HG02981 (cell line): Measurements from ENCODE around the gene SHISA8.
A peak's percentile ranks its signal among the peaks of the same experiment; 100 is the strongest.
"Not testable (repeated sequence)": the region's sequence is repeated elsewhere in the genome, so short reads cannot be mapped to it uniquely, and the experiment has no call there.

ENCODE experiments used
- ATAC-seq: cut with Tn5 transposase; IDR thresholded peaks from one replicate; pipeline ENCODE4 v1.9.1; 2021; ENCODE audit warnings: mild to moderate bottlenecking, moderate library complexity; ENCODE audit not compliant: unreplicated experiment

Gene SHISA8

GRCh38 chr22:41915035-41915785, at the start of gene SHISA8:
SHISA8 (minus strand) TSS chr22:41915074; CDS start chr22:41914667, 407 bp downstream.
- no peak for ATAC-seq

DNA sequence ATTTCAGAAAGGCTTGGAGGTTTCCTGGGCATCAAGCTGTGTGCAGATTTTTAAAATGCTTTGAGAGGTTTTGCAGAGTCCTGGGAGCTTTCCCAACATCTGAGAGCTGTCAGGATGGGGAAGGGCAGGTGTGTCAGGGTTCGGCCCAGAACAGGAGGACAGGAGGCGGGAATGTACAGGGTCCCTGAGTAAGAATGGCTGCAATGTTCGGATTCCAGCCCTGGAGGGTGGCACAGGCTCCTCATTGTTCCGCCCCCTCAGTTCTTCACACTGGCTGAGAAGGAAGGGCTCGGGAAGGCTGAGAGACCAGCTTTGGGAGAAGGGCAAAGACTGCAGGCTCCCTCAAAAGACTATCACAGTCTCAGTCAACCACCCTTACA, 49.2 kb upstream of the SHISA8 start:
- no peak for ATAC-seq

- ATAC-seq, result no peak
These were observed 48.7 kb upstream of the SHISA8 start for GRCh38 chr22:41963453-41964111.

DNA sequence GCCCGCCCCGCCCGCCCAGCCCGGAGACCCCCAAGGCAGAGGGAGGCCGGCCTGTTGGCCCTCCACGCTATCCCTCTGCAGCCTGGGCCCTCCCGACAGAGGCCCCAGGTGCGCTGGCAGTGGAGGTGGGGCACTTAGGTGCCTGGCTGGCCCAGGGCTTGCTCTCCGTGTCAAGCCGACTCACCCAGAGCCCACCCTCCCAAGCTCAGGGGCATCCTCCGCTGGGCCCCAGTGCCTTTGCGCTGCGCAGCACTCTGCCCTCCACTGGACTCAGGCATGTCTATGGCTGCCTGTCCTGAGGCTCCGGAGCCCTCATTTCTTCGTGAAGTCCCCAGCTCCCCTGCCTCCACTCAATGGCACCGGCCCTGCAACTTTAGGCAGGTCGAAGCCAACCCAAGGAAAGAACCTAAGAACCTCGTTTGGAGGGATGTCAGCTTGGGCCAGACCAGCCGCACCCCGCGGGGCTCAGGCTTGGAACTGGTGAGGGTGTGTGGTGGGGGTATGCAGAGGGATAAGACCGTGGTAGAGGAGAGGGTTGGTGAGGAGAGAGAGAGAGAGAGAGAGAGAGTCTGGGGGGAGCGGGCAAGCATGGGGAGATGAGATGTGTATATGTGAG, 43.2 kb upstream of the SHISA8 start:
- peak; percentile 15 for ATAC-seq

DNA sequence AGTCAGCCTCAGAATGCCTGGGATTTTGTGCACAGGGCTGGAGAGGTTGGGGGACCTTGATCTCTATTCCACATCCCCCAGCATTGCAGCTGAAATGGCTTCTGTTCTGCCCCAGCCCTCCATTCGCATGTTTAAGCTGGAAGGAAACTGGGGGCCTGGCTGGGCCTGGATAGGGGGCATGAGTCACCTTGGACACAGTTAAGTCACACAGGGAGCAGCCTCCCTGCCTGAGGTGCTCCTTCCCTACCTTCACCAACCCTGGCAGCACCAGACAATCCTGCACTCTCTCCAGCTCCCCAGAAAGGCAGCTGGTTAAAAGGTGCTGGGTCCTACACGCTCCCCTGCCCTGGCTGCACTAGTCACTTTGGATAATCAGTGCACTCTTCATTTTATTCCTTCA, 37.8 kb upstream of the SHISA8 start:
- no peak for ATAC-seq

DNA sequence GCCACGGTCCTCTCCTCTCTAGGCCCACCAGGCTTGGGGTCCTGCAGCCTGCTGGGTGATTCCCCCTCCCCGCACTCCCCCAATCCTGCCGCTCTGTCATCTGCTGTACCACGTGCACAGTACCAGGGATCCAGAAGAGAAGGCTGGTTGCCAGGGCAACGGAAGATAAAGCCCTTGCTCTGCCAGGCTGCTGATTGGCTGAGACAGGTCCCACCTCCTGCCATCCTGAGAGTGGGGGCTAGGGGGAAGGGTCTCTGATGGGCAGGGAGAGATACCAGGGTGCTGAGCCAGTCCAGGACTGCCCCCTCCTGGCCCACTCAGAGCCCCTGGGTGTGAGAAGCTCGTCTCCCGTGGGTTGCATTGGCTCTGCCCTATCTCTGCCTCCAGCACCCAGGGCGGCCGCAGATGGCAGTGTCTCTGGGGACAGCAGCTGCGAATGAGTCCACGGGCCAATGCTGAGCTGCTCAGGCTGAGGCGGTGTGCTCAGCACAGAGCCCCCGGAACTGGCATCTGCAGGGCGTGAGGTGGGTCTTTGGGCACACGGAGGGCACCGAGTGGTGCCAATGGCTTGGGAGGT, 37.1 kb upstream of the SHISA8 start, which contains the start of gene SMIM45:
Gene SMIM45, plus strand, starts transcription at position 253 of the 577 bp plus-strand sequence.
- no peak for ATAC-seq

- no peak for ATAC-seq
These were observed 34.6 kb upstream of the SHISA8 start for GRCh38 chr22:41949297-41949965.

- ATAC-seq, result not testable (repeated sequence)
These were observed 34.0 kb upstream of the SHISA8 start for GRCh38 chr22:41948928-41949296.

DNA sequence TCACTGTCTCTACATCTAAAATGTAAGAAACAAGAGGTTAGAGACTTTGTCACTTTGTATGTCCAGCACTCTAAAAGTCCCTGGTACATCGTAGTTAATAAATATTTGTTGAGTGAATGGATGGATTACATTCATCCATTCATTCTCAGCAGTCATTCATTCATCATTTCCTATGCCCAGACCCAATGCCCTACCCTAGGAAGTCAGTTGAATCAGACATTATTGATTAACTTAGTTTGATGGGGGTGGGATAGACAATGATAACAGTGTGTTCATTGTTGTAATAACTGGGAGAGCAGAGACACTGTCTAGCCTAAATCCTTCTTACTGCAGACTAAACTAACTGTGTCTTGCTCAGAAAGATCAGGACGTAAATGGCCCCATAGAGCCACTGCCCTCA, 33.3 kb upstream of the SHISA8 start:
- no peak for ATAC-seq

DNA sequence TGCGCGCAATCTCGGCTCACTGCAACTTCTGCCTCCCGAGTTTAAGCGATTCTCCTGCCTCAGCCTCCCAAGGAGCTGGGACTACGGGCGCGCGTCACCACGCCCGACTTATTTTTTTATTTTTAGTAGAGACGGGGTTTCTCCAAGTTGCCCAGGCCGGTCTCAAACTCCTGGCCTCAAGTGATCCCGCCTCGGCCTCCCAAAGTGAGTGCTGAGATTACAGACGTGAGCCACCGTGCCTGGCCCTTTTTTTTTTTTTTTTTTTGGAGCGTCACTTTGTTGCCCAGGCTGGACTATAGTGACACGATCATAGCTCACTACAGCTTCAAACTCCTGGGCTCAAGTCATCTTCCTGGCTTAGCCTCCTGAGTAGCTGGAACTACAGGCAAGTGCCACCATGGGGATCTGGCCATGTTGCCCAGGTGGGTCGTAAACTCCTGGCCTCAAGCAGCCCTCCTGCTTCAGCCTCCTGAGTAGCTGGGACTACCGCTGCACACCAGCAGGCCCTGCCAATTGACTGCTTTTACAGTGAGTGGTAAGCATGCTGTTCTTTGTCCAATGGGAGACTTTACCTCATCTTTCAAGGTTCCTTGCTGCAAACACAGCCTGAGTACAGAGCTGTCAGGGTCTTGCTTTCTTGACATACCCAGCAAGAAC, 32.7 kb upstream of the SHISA8 start:
- no peak for ATAC-seq

- peak; percentile 76 for ATAC-seq
These were observed 32.0 kb upstream of the SHISA8 start, which contains the start of gene CENPM for GRCh38 chr22:41946629-41947423. CENPM (minus strand) TSS chr22:41947152; CDS start chr22:41947076, 76 bp downstream.

DNA sequence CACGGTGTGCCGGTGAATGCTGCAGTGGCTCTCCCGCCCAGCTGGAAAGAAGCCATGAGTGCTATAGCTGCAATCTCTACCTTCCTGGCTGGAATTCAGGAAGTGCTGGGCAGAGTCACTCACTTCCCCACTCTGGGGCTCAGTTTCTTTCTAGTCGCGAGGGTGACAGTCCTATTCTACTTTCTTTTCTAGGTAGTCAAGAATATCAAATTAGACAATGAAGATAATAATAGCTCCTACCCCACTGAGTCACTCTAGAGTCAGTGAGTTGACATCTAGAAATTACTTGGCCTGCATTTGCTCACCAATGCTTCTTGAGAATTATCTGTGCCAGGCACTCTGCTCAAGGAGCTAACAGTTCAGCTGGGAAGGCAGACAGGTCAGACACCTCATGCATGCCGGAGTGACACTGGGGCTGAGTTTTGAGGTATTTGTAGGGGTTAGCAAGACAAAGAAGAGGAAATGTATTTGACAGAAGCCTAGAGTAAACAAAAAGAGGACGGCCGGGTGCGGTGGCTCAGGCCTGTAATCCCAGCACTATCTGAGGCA, 28.9 kb upstream of the SHISA8 start:
- ATAC-seq, result no peak

GRCh38 chr22:41940832-41941765, 26.2 kb upstream of the SHISA8 start:
- ATAC-seq, result no peak

GRCh38 chr22:41939981-41940831, 25.3 kb upstream of the SHISA8 start:
- ATAC-seq, result peak; percentile 49

DNA sequence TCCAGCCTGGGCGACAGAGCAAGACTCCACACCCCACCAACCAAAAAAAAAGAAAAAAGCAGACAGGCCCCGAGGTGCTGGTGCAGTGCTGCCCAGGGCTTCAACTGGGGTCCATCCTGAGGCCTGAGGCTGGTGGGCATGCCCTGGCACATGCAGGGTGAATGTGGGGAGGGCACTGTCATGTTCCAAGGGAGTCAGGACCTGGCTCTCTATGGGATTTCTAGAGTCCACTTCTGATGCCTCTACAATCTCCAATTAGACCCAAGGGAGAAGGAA, 22.0 kb upstream of the SHISA8 start:
- ATAC-seq, result no peak

GRCh38 chr22:41935509-41935908, 20.6 kb upstream of the SHISA8 start:
- ATAC-seq, result no peak

- ATAC-seq, result no peak
These were observed 20.1 kb upstream of the SHISA8 start for GRCh38 chr22:41935015-41935351.
